ENCODE measurements around the gene TRDN.
"Not testable (repeated sequence)": the region's sequence is repeated elsewhere in the genome, so short reads cannot be mapped to it uniquely, and the experiment has no call there.

TRDN gene

GRCh38 chr6:123383718-123384117, 253.0 kb downstream of the TRDN start:
- no peak for DNase-seq

GRCh38 chr6:123380257-123380656, 256.5 kb downstream of the TRDN start:
- DNase-seq: no peak

- DNase-seq: no peak
Observed at GRCh38 chr6:123372737-123373136, 264.0 kb downstream of the TRDN start.

- DNase-seq: no peak
Observed at GRCh38 chr6:123363912-123364311, 272.8 kb downstream of the TRDN start.

GRCh38 chr6:123360359-123360758, 276.4 kb downstream of the TRDN start:
- DNase-seq: no peak

GRCh38 chr6:123352705-123353104, 284.0 kb downstream of the TRDN start:
- no peak for DNase-seq

- no peak for DNase-seq
Observed at GRCh38 chr6:123352279-123352678, 284.5 kb downstream of the TRDN start.

- DNase-seq: no peak
Observed at GRCh38 chr6:123343836-123344235, 292.9 kb downstream of the TRDN start.

GRCh38 chr6:123338394-123338793, 298.4 kb downstream of the TRDN start:
- no peak for DNase-seq

- DNase-seq: no peak
Observed at GRCh38 chr6:123333000-123333756, 303.6 kb downstream of the TRDN start.

- DNase-seq: no peak
Observed at GRCh38 chr6:123332070-123332469, 304.7 kb downstream of the TRDN start.

- DNase-seq: no peak
Observed at GRCh38 chr6:123329337-123329736, 307.4 kb downstream of the TRDN start.

GRCh38 chr6:123323452-123324329, 313.1 kb downstream of the TRDN start:
- no peak for DNase-seq

GRCh38 chr6:123321020-123321419, 315.7 kb downstream of the TRDN start:
- no peak for DNase-seq

- no peak for DNase-seq
Observed at GRCh38 chr6:123316733-123317323, 319.9 kb downstream of the TRDN start.

- DNase-seq: not testable (repeated sequence)
Observed at GRCh38 chr6:123314459-123314858, 322.3 kb downstream of the TRDN start.

GRCh38 chr6:123309130-123309529, 327.6 kb downstream of the TRDN start:
- DNase-seq: no peak

GRCh38 chr6:123306334-123306733, 330.4 kb downstream of the TRDN start:
- DNase-seq: no peak

GRCh38 chr6:123295672-123296071, 341.1 kb downstream of the TRDN start:
- no peak for DNase-seq

GRCh38 chr6:123295181-123295580, 341.6 kb downstream of the TRDN start:
- no peak for DNase-seq

GRCh38 chr6:123288649-123289048, 348.1 kb downstream of the TRDN start:
- DNase-seq: no peak

GRCh38 chr6:123276546-123276980, 360.2 kb downstream of the TRDN start:
- DNase-seq: no peak

GRCh38 chr6:123263981-123264380, 372.8 kb downstream of the TRDN start:
- DNase-seq: no peak

- no peak for DNase-seq
Observed at GRCh38 chr6:123240626-123241025, 396.1 kb downstream of the TRDN start.
